ENCODE measurements around the gene GCNT2. TPM values are rescaled to one million over a fixed set of nuclear protein-coding genes. Genes with fewer than 3 reads are reported as not detected.
"Not testable (repeated sequence)": the region's sequence is repeated elsewhere in the genome, so short reads cannot be mapped to it uniquely, and the experiment has no call there.

GCNT2 gene
- total RNA-seq = 6.8 TPM

DNA sequence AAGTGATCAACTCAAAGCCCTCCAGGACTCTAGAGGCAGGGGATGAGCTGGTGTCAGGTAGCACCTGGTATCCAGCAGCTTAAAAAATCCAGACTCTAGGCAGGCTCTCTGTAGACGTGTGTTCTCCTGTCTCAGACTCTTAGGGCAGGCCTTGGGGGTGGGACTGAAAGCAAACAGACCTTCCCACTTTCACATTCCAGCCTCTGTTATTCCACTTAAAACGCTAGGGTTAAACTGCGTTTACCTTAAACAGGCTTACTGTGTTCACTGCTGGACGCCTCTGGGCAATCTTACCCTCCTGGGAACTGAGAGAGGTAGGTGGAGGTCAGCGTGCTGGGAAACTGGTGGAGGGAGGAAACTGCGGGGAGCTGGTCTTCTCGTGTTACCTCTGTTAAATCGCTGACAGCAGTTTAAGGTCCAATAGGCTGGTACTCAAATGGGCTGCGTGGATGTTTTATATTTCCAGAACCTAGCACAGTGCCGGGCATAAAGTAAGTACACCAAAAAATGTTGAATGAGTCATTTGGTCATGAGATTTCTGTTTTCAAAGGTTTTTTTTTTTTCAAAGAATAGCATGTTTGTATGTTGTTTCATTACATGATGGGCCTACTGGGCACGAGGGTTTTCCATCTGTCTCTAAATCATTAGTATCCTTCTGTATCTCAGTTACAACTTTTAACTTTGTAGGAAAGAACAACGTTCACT lies at the start of gene GCNT2:
TSS of gene GCNT2 (plus strand) at position 248 of the 705 bp plus-strand sequence. CDS start 7,561 bp downstream, outside the sequence.
- H3K27me3 ChIP-seq (ENCODE audit: insufficient read depth, low read length) = no peaks in the 10 kb centered on the region
- no peaks in the 10 kb centered on the region for H3K9me3 ChIP-seq (ENCODE audit: low read depth, low read length)
- peaks cover 44% of the 10 kb centered on the region for H3K4me1 ChIP-seq (ENCODE audit: insufficient read depth, low read length)
- no peak within 1 kb of the TSS for H3K4me3 ChIP-seq (ENCODE audit: low read length)

DNA sequence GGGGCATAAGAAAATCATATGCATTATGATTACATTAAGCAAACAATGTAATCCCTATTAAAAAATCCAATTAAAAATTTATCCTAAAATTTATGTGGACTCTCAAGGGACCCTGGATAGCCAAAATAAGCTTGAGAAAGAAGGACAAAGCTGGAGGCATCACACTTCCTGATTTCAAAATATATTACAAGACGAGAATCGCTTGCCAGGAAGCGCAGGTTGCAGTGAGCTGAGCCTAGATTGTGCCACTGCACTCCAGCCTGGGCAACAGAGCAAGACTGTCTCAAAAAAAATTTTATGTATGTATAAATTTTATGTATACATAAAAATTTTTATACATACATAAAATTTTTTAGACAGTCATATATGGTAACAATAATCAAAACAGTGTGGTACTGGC lies 48.5 kb upstream of the GCNT2 start:
- Histone ChIP-seq H3K4me1 (ENCODE audit: insufficient read depth, low read length) (no peaks in the 10 kb centered on the region), H3K9me3 (ENCODE audit: low read depth, low read length) (no peaks in the 10 kb centered on the region), H3K27me3 (ENCODE audit: insufficient read depth, low read length) (no peaks in the 10 kb centered on the region), H3K4me3 (ENCODE audit: low read length) (no peak overlapping the region)

DNA sequence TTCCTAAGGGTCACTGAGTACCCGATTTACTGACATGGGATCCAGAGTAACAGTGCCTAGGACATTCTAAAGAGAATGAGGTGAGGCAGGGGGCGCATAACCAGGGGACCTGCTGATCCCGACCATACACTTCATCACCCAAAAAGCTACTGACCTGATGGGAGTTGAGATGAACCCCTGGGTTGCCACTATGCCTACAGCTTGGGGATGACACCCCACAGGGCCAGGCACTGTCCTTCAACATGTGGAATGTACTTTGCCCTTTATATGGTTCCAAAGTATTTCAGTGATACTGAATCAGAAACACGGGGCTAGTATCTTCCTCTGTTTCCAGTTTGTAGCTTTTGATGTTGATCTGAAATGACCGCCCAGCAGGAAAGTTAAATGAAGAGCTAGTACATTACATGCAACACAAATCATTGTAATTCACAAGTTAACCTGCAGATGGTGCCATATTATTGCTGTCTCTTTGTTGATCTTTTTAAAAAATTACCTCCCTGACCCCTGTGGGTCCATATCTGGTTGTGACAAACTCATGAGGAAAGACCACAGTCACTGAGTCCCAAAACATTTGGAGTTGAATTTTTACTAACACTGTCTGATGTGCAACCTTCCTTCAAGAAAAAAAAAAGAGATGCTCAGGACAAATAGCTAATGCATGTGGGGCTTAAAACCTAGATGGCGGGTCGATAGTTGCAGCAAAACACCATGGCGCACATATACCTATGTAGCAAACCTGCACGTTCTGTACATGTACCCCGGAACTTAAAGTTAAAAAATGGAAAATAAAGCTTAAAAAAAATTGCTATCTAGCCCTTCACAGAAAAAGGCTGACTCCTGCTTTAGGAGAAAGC lies 42.7 kb upstream of the GCNT2 start:
- Histone ChIP-seq H3K27me3 (ENCODE audit: insufficient read depth, low read length) (no peaks in the 10 kb centered on the region), H3K4me3 (ENCODE audit: low read length) (no peak overlapping the region), H3K9me3 (ENCODE audit: low read depth, low read length) (no peaks in the 10 kb centered on the region), H3K4me1 (ENCODE audit: insufficient read depth, low read length) (no peaks in the 10 kb centered on the region)

DNA sequence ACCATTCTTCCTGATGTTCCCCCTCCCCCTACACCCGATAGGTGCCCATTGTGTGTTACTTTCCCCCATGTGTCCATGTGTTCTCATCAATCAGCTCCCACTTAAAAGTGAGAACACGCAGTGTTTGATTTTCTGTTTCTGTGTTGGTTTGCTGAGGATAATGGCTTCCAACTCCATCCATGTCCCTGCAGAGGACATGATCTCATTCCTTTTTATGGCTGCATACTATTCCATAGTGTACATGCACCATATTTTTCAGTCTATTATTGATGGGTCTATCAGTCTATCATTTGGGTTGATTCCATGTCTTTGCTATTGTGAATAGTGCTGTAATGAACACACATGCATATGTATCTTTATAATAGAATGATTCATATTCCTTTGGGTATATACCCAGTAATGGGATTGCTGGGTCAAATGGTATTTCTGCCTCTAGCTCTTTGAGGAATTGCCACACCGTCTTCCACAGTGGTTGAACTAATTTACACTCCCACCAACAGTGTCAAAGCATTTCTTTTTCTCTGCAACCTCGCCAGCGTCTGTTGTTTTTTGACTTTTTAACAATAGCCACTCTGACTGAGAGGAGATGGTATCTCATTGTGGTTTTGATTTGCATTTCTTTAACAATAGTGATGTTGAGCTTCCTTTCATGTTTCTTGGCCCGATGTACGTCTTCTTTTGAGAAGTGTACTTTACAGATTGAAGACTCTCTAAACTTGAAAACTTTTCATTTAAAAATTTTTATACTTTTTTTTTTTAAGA lies 41.0 kb upstream of the GCNT2 start:
- Histone ChIP-seq H3K4me1 (ENCODE audit: insufficient read depth, low read length) (no peaks in the 10 kb centered on the region), H3K9me3 (ENCODE audit: low read depth, low read length) (no peaks in the 10 kb centered on the region), H3K4me3 (ENCODE audit: low read length) (no peak overlapping the region), H3K27me3 (ENCODE audit: insufficient read depth, low read length) (no peaks in the 10 kb centered on the region)

DNA sequence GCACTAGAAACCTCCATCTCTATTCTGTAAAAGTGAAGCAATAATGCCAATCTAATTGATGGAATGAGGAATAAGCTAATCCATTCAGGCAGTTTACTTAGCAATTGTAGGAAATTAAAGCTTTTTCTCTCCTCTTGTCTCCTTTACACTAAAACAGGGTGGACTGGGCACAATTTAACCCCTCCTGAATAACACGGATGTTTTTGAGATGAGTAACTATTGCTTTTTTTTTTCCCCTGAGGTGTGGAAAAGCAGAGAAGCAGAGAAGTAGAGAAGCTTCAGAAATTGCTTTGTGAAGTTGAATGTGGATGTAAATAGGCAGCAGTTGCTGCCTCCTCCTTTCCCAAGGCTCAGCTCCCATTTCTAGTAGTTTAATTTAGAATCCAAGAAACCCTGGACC lies 40.0 kb upstream of the GCNT2 start:
- no peaks in the 10 kb centered on the region for H3K9me3 ChIP-seq (ENCODE audit: low read depth, low read length)
- no peaks in the 10 kb centered on the region for H3K4me1 ChIP-seq (ENCODE audit: insufficient read depth, low read length)
- no peaks in the 10 kb centered on the region for H3K27me3 ChIP-seq (ENCODE audit: insufficient read depth, low read length)
- no peak overlapping the region for H3K4me3 ChIP-seq (ENCODE audit: low read length)

DNA sequence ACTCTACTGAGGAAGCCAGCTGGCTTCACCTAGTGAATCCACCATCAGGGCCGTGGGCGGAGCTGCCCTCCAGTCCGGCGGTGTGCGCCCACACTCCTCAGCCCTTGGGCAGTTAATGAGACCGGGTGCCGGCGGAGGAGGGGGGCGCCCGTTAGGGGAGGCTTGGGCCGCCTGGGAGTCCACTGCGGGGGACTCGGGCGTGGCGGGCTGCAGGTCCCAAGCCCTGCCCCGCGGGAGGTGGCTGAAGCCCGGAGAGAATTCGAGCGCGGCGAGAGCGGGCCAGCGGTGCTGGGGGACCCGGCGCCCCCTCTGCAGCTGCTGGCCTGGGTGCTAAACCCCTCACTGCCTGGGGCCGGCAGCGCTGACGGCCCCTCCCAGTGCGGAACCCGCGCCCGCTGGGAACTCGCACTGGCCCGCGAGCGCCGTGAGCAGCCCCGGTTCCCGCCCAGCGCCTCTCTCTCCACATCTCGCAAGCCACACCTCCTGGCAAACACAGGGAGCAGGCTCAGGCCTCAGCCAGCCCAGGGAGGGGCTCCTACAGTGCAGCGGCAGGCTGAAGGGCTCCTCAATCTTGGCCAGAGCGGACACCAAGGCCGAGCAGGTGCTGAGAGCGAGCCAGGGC lies 38.4 kb upstream of the GCNT2 start:
- no peak overlapping the region for H3K4me3 ChIP-seq (ENCODE audit: low read length)
- no peaks in the 10 kb centered on the region for H3K27me3 ChIP-seq (ENCODE audit: insufficient read depth, low read length)
- no peaks in the 10 kb centered on the region for H3K9me3 ChIP-seq (ENCODE audit: low read depth, low read length)
- no peaks in the 10 kb centered on the region for H3K4me1 ChIP-seq (ENCODE audit: insufficient read depth, low read length)

DNA sequence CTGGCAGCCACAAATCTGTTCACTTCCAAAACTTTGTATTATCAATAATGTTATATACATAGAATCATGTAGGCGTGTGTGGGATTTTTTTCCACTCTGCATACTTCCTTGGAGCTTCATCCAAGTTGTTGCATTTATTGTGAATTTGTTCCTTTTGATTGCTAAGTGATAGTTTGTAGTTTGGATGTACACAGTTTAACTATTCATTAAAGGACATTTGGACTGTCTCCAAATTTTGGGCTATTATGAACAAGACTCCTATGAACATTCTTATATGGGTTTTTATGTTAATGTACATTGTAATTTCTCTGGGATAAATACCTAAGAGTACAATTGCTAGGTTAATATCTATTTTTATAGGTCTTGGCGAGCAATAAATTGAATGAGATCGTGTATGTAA lies 36.2 kb upstream of the GCNT2 start:
- no peak overlapping the region for H3K4me3 ChIP-seq (ENCODE audit: low read length)
- no peaks in the 10 kb centered on the region for H3K27me3 ChIP-seq (ENCODE audit: insufficient read depth, low read length)
- H3K9me3 ChIP-seq (ENCODE audit: low read depth, low read length) = no peaks in the 10 kb centered on the region
- no peaks in the 10 kb centered on the region for H3K4me1 ChIP-seq (ENCODE audit: insufficient read depth, low read length)

DNA sequence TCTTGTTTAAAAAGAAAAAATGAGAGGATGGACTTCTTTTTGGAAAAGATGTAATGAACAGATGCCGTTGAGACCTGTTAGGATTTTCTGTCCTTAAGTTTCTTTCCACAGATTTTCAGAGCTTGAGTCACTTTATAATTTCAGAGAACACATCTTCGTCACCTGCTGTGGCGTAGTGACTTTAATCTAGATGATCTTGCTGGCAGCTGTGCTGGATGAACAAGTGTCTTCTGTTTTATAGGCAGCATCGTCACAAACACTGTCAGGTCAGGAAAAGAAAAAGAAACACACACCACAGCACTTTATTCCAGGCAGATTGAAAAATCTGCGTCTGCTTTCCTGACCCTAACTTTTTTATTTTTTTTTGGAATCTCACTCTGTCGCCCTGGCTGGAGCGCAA lies 35.7 kb upstream of the GCNT2 start:
- H3K27me3 ChIP-seq (ENCODE audit: insufficient read depth, low read length) = no peaks in the 10 kb centered on the region
- no peaks in the 10 kb centered on the region for H3K9me3 ChIP-seq (ENCODE audit: low read depth, low read length)
- H3K4me3 ChIP-seq (ENCODE audit: low read length) = no peak overlapping the region
- H3K4me1 ChIP-seq (ENCODE audit: insufficient read depth, low read length) = no peaks in the 10 kb centered on the region

DNA sequence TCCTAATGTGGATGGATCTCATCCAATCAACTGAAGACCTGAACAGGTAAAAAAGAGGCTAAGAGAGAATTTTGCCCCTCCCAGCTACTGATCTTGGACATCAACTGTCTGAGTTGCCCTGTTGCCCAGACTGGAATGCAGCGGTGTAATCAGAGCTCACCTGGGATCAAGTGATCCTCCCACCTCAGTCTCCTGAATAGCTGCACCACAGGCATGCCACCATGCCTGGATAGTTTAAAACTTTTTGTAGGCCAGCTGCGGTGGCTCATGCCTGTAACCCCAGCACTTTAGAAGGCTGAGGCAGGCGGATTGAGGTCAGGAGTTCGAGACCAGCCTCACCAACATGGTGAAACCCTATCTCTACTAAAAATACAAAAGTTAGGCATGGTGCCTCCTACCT lies 34.9 kb upstream of the GCNT2 start:
- Histone ChIP-seq H3K4me3 (ENCODE audit: low read length) (no peak overlapping the region), H3K27me3 (ENCODE audit: insufficient read depth, low read length) (no peaks in the 10 kb centered on the region), H3K9me3 (ENCODE audit: low read depth, low read length) (no peaks in the 10 kb centered on the region), H3K4me1 (ENCODE audit: insufficient read depth, low read length) (no peaks in the 10 kb centered on the region)

DNA sequence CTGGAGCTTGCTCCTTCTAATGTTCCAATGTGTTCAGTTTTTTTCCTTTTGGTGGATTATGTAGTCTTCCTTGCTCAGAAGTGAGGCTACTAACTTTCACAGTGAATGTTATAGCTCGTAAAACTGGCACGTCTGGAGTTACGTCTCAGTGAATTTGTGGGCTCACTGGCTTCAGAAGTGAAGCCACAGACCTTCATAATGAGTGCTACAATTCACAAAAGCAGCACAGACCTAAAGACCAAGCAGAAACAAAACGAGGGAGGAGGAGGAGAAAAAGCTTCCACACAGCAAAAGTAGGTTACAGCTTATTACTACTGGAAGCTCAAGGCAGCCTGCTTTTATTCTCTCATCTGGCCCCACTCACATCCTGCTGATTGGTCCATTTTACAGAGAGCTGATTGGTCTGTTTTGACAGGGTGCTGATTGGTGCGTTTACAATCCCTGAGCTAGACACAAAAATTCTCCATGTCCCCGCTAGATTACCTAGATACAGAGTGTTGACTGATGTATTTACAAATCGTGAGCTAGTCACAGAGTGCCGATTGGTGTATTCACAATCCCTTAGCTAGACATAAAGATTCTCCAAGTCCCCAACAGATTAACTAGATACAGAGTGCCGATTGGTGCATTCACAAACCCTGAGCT lies 34.1 kb upstream of the GCNT2 start:
- not testable (repeated sequence) for H3K9me3 ChIP-seq (ENCODE audit: low read depth, low read length); H3K4me1 ChIP-seq (ENCODE audit: insufficient read depth, low read length); H3K27me3 ChIP-seq (ENCODE audit: insufficient read depth, low read length); H3K4me3 ChIP-seq (ENCODE audit: low read length)

DNA sequence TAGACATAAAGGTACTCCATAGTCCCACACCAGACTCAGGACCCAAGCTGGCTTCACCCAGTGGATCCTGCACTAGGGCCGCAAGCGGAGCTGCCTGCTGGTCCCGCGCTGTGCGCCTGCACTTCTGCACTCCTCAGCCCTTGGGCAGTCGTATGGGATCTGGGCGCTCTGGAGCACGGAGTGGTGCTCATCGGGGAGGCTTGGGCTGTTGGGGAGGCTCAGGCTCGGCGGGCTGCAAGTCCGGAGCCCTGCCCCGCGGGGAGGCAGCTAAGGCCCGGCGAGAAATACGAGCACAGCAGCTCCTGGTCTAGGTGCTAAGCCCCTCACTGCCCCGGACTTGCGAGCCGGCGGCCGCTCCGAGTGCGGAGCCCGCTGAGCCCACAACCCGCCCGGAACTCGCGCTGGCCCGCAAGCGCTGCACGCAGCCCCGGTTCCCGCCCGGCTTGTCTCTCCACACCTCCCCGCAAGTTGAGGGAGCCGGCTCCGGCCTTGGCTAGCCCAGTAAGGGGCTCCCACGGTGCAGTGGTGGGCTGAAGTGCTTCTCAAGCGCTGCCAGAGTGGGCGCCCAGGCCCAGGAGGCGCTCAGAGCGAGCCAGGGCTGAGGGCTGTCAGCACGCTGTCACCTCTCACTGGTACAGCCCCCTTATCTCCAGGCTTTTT lies 33.4 kb upstream of the GCNT2 start:
- Histone ChIP-seq H3K9me3 (ENCODE audit: low read depth, low read length) (no peaks in the 10 kb centered on the region), H3K4me1 (ENCODE audit: insufficient read depth, low read length) (no peaks in the 10 kb centered on the region), H3K27me3 (ENCODE audit: insufficient read depth, low read length) (no peaks in the 10 kb centered on the region), H3K4me3 (ENCODE audit: low read length) (no peak overlapping the region)

DNA sequence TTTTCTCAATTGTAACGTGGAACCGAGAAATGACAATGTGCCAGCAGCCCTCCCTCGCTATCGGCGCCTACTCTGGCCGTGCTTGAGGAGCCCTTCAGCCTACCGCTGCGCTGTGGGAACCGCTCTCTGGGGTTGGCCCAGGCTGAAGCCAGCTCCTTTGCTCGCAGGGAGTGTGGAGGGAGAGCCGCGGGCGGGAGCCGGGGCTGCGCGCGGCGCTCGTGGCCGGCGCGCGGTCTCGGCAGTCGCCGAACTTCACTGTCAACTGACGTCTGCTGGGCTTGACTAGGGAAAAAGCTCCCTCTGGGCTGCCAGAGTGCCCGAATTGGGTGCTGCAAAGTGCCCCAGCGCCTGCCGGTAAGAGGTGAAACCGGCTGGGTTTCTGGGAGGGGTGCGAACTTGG lies 29.7 kb upstream of the GCNT2 start:
- no peaks in the 10 kb centered on the region for H3K27me3 ChIP-seq (ENCODE audit: insufficient read depth, low read length)
- H3K9me3 ChIP-seq (ENCODE audit: low read depth, low read length) = no peaks in the 10 kb centered on the region
- H3K4me3 ChIP-seq (ENCODE audit: low read length) = no peak overlapping the region
- no peaks in the 10 kb centered on the region for H3K4me1 ChIP-seq (ENCODE audit: insufficient read depth, low read length)

DNA sequence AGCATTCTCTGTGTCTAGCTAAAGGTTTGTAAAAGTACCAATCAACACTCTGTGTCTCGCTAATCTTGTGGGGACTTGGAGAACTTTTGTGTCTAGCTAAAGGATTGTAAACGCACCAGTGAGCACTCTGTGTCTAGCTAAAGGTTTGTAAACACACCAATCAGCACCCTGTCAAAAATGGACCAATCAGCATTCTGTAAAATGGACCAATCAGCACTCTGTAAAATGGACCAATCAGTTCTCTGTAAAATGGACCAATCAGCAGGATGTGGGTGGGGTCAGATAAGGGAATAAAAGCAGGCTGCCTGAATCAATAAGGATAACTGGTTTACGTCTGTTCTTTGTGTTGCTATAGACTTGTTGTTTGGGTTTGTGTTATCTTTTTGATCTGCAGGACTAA lies 29.2 kb upstream of the GCNT2 start:
- not testable (repeated sequence) for H3K4me3 ChIP-seq (ENCODE audit: low read length); H3K4me1 ChIP-seq (ENCODE audit: insufficient read depth, low read length); H3K27me3 ChIP-seq (ENCODE audit: insufficient read depth, low read length); H3K9me3 ChIP-seq (ENCODE audit: low read depth, low read length)

DNA sequence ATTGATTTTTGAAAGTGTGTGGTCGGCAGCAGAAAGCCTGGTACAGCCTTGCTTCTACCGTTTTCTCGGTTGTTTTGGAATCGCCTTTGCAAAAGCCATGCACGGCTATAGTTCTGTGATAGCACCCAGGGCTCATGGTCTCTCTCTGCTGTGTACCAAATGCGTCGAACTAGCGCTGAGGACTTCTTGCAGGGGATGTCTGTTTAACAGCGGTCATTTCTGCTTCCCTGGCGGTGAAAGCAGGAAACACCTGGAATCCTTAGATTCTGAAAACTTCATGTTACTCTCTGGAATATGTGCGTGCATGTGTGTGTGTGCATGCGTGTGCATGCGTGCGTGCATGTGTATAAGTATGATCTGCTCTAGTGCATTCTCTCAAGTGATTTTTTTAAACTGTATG lies 26.1 kb upstream of the GCNT2 start:
- Histone ChIP-seq H3K9me3 (ENCODE audit: low read depth, low read length) (no peaks in the 10 kb centered on the region), H3K4me1 (ENCODE audit: insufficient read depth, low read length) (no peaks in the 10 kb centered on the region), H3K27me3 (ENCODE audit: insufficient read depth, low read length) (peaks cover 2% of the 10 kb centered on the region), H3K4me3 (ENCODE audit: low read length) (no peak overlapping the region)

Data from mononuclear cell (primary cell).